OCI-LY1 (cell line): ENCODE data around the gene SGCD.
"Not testable (repeated sequence)": the region's sequence is repeated elsewhere in the genome, so short reads cannot be mapped to it uniquely, and the experiment has no call there.

Source experiments
- H2AFZ ChIP-seq: fragments of 200-600 bp; sonication (generic), shearing (Covaris generic); 2 replicates; pipeline ENCODE4 v1.6.0; 2014; ENCODE audit warnings: antibody characterized with exemption, mild to moderate bottlenecking, low read length
- H3F3A ChIP-seq: fragments of 200-600 bp; sonication (generic), shearing (Covaris generic); 2 replicates; pipeline ENCODE4 v1.6.0; 2014; ENCODE audit warnings: mild to moderate bottlenecking, antibody characterized with exemption, low read length, moderate library complexity; ENCODE audit not compliant: insufficient read depth
- H3K27ac ChIP-seq: fragments of 200-600 bp; sonication (generic); 2 replicates; pipeline ENCODE4 v1.5.1; 2014; ENCODE audit warnings: low read length, mixed run types, mild to moderate bottlenecking, low read depth; ENCODE audit not compliant: poor library complexity, severe bottlenecking
- H3K27me3 ChIP-seq: fragments of 200-600 bp; sonication (generic); 2 replicates; pipeline ENCODE4 v1.6.0; 2014; ENCODE audit warnings: antibody characterized with exemption, mild to moderate bottlenecking, low read length, moderate library complexity; ENCODE audit not compliant: insufficient read depth
- H3K36me3 ChIP-seq: fragments of 200-600 bp; sonication (generic); 2 replicates; pipeline ENCODE4 v1.6.1; 2014; ENCODE audit warnings: mild to moderate bottlenecking, antibody characterized with exemption, low read length, moderate library complexity, mixed read lengths; ENCODE audit not compliant: insufficient read depth
- H3K4me1 ChIP-seq: fragments of 200-600 bp; sonication (generic); 2 replicates; pipeline ENCODE4 v1.5.1; 2014; ENCODE audit warnings: mild to moderate bottlenecking, low read length, moderate library complexity; ENCODE audit not compliant: insufficient read depth, severe bottlenecking
- H3K4me2 ChIP-seq: fragments of 200-600 bp; sonication (generic), shearing (Covaris generic); 2 replicates; pipeline ENCODE4 v1.6.1; 2014; ENCODE audit warnings: low read length
- H3K4me3 ChIP-seq: fragments of 200-600 bp; sonication (generic); 2 replicates; pipeline ENCODE4 v1.5.1; 2014; ENCODE audit warnings: low read length, low read depth, mild to moderate bottlenecking, mixed read lengths; ENCODE audit not compliant: poor library complexity, severe bottlenecking
- H3K79me2 ChIP-seq: fragments of 200-600 bp; shearing (Covaris generic); 2 replicates; pipeline ENCODE4 v1.6.1; 2016; ENCODE audit warnings: mixed run types, low read length, mixed read lengths; ENCODE audit not compliant: insufficient read depth
- H3K9ac ChIP-seq: fragments of 200-600 bp; sonication (generic), shearing (Covaris generic); 2 replicates; pipeline ENCODE4 v1.6.1; 2014; ENCODE audit warnings: mild to moderate bottlenecking, low read length, mixed read lengths
- H3K9me2 ChIP-seq: fragments of 200-600 bp; sonication (generic), shearing (Covaris generic); 2 replicates; pipeline ENCODE4 v1.6.1; 2014; ENCODE audit warnings: low read depth, mild to moderate bottlenecking, low read length, mixed read lengths
- H3K9me3 ChIP-seq: fragments of 200-600 bp; shearing (Covaris generic); 2 replicates; pipeline ENCODE4 v1.6.1; 2014; ENCODE audit warnings: low read length, mixed read lengths
- H4K20me1 ChIP-seq: fragments of 200-600 bp; sonication (generic), shearing (Covaris generic); 2 replicates; pipeline ENCODE4 v1.6.0; 2016; ENCODE audit warnings: mild to moderate bottlenecking, low read length; ENCODE audit not compliant: insufficient read depth
- CTCF ChIP-seq: fragments of 200-600 bp; sonication (generic), shearing (Covaris generic); IDR thresholded peaks from 2 replicates; pipeline ENCODE4 v1.5.1; 2017; ENCODE audit warnings: mild to moderate bottlenecking, antibody characterized with exemption, low read length, moderate library complexity, mixed read lengths
- EZH2 ChIP-seq: fragments of 200-600 bp; sonication (generic), shearing (Covaris generic); IDR thresholded peaks from 2 replicates; pipeline ENCODE4 v1.8.0; 2017; ENCODE audit warnings: borderline replicate concordance, mixed run types, mild to moderate bottlenecking, antibody characterized with exemption, low read length, moderate library complexity, mixed read lengths

Gene SGCD

GRCh38 chr5:156666686-156667085, 339.7 kb downstream of the SGCD start:
- not testable (repeated sequence) for H3K79me2 ChIP-seq, H3K4me2 ChIP-seq, H2AFZ ChIP-seq, H3K36me3 ChIP-seq, H3K9me3 ChIP-seq, H3F3A ChIP-seq, H3K4me3 ChIP-seq, H4K20me1 ChIP-seq, H3K9me2 ChIP-seq, H3K27me3 ChIP-seq, H3K27ac ChIP-seq, H3K9ac ChIP-seq, H3K4me1 ChIP-seq

- Histone ChIP-seq H3K36me3 (no peaks in the 10 kb centered on the region), H3K9me2 (no peaks in the 10 kb centered on the region), H3K27me3 (no peaks in the 10 kb centered on the region), H3K9me3 (no peaks in the 10 kb centered on the region), H3K4me1 (no peaks in the 10 kb centered on the region), H3K4me3 (no peak overlapping the region), H3K9ac (no peak overlapping the region), H2AFZ (no peak overlapping the region), H3K79me2 (no peaks in the 10 kb centered on the region), H4K20me1 (no peaks in the 10 kb centered on the region), H3F3A (no peaks in the 10 kb centered on the region), H3K27ac (no peak overlapping the region), H3K4me2 (no peak overlapping the region)
- TF ChIP-seq EZH2 (no peak), CTCF (no peak)
These were observed 340.7 kb downstream of the SGCD start for GRCh38 chr5:156667616-156668015.

DNA sequence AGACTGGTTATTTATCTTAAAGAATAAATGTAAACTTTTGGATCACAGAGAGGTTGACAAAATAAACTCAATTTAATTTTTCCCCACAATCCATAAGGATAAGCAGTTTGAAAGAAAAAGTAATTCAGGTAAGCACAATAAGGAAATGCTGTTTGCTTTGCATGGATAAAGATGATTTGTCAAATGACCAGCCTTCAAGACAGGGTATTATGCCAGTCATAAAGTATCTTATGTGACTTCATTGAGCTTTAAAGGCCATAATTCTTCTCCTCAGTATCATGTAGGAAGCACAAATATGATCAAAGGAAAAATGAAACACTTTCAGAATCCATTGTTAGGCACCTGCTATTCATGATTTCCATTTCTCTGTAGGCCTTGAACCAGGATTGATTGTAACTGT, 342.5 kb downstream of the SGCD start:
- Histone ChIP-seq H3F3A (no peaks in the 10 kb centered on the region), H3K9me3 (no peaks in the 10 kb centered on the region), H3K36me3 (no peaks in the 10 kb centered on the region), H3K27ac (no peak overlapping the region), H3K27me3 (no peaks in the 10 kb centered on the region), H3K9me2 (no peaks in the 10 kb centered on the region), H3K4me1 (no peaks in the 10 kb centered on the region), H4K20me1 (no peaks in the 10 kb centered on the region), H2AFZ (no peak overlapping the region), H3K4me3 (no peak overlapping the region), H3K9ac (no peak overlapping the region), H3K4me2 (no peak overlapping the region), H3K79me2 (no peaks in the 10 kb centered on the region)
- no peak for TF ChIP-seq CTCF
- no peak for TF ChIP-seq EZH2

DNA sequence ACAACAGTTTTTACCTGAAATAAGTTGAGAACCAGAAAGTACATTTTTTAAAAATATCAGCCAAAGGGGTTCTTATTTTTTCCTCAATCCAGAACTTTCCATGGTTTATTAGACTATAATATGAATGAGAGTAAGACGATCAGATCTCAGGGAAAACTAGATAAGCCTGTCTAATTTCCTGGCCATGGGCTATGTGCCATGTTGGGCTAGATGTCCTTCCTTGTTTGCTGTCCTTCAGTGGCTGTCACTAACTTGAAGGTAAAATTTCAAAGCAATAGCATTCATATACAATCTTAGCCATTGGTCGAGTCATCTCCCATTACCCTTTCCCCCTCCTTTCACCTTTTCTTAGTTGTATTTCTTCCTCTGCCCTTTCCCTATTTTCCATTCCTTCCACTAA, 343.7 kb downstream of the SGCD start:
- Histone ChIP-seq H3K9me2 (no peaks in the 10 kb centered on the region), H3K79me2 (no peaks in the 10 kb centered on the region), H3K4me2 (no peak overlapping the region), H3F3A (no peaks in the 10 kb centered on the region), H2AFZ (no peak overlapping the region), H3K4me3 (no peak overlapping the region), H4K20me1 (no peaks in the 10 kb centered on the region), H3K9ac (no peak overlapping the region), H3K27ac (no peak overlapping the region), H3K27me3 (no peaks in the 10 kb centered on the region), H3K9me3 (no peaks in the 10 kb centered on the region), H3K36me3 (no peaks in the 10 kb centered on the region), H3K4me1 (no peaks in the 10 kb centered on the region)
- TF ChIP-seq EZH2 (no peak), CTCF (no peak)
